Measurements from ENCODE around the gene EPB41.
"Not testable (repeated sequence)": the region's sequence is repeated elsewhere in the genome, so short reads cannot be mapped to it uniquely, and the experiment has no call there.

The EPB41 gene

GRCh38 chr1:29052941-29053340 lies 138.6 kb downstream of the EPB41 start:
- no peak for DNase-seq (ENCODE audit: low read depth)

- DNase-seq (ENCODE audit: low read depth): no peak
Measured at GRCh38 chr1:29055160-29055559, 140.8 kb downstream of the EPB41 start.

- no peak for DNase-seq (ENCODE audit: low read depth)
Measured at GRCh38 chr1:29056256-29056655, 141.9 kb downstream of the EPB41 start.

- DNase-seq (ENCODE audit: low read depth): no peak
Measured at GRCh38 chr1:29057700-29058099, 143.3 kb downstream of the EPB41 start.

- DNase-seq (ENCODE audit: low read depth): no peak
Measured at GRCh38 chr1:29062157-29062942, 148.0 kb downstream of the EPB41 start.

GRCh38 chr1:29064064-29064463 lies 149.7 kb downstream of the EPB41 start:
- no peak for DNase-seq (ENCODE audit: low read depth)

- no peak for DNase-seq (ENCODE audit: low read depth)
Measured at GRCh38 chr1:29077155-29077554, 162.8 kb downstream of the EPB41 start.

GRCh38 chr1:29079916-29080629 lies 165.7 kb downstream of the EPB41 start:
- DNase-seq (ENCODE audit: low read depth): not testable (repeated sequence)

GRCh38 chr1:29081201-29081600 lies 166.8 kb downstream of the EPB41 start:
- DNase-seq (ENCODE audit: low read depth): no peak

- DNase-seq (ENCODE audit: low read depth): no peak
Measured at GRCh38 chr1:29082519-29082918, 168.2 kb downstream of the EPB41 start.

GRCh38 chr1:29083317-29084195 lies 169.2 kb downstream of the EPB41 start:
- no peak for DNase-seq (ENCODE audit: low read depth)

GRCh38 chr1:29084196-29084521 lies 169.8 kb downstream of the EPB41 start:
- no peak for DNase-seq (ENCODE audit: low read depth)

- DNase-seq (ENCODE audit: low read depth): no peak
Measured at GRCh38 chr1:29090937-29091618, 176.7 kb downstream of the EPB41 start.

GRCh38 chr1:29092704-29093103 lies 178.3 kb downstream of the EPB41 start:
- not testable (repeated sequence) for DNase-seq (ENCODE audit: low read depth)

GRCh38 chr1:29094433-29094832 lies 180.1 kb downstream of the EPB41 start:
- no peak for DNase-seq (ENCODE audit: low read depth)

- no peak for DNase-seq (ENCODE audit: low read depth)
Measured at GRCh38 chr1:29094954-29095353, 180.6 kb downstream of the EPB41 start.

GRCh38 chr1:29096231-29096886 lies 182.0 kb downstream of the EPB41 start:
- DNase-seq (ENCODE audit: low read depth): no peak

- DNase-seq (ENCODE audit: low read depth): no peak
Measured at GRCh38 chr1:29099286-29099685, 184.9 kb downstream of the EPB41 start.

GRCh38 chr1:29100487-29100886 lies 186.1 kb downstream of the EPB41 start:
- DNase-seq (ENCODE audit: low read depth): no peak

- no peak for DNase-seq (ENCODE audit: low read depth)
Measured at GRCh38 chr1:29105822-29106221, 191.5 kb downstream of the EPB41 start.

GRCh38 chr1:29108041-29108440 lies 193.7 kb downstream of the EPB41 start:
- not testable (repeated sequence) for DNase-seq (ENCODE audit: low read depth)
